Ascending aorta (tissue), 2 donors: ENCODE measurements around the gene CHPF2. TPM values are rescaled to one million over a fixed set of nuclear protein-coding genes. Genes with fewer than 3 reads are reported as not detected.

ENCODE experiments used
- DNase-seq, 2 donors: peaks; one replicate each; pipeline ENCODE4 v3.0.0-alpha.2; 2019; ENCODE audit warnings: low spot score in 2 of 2
- H3K27ac ChIP-seq, 2 donors: fragments of 200-600 bp; sonication (generic); one replicate each; pipeline ENCODE4 v1.5.1; 2016 to 2017; ENCODE audit warnings: mild to moderate bottlenecking in 1 of 2
- H3K27me3 ChIP-seq: fragments of 200-600 bp; sonication (generic); one replicate; pipeline ENCODE4 v1.5.1; 2017
- H3K36me3 ChIP-seq, 2 donors: fragments of 200-600 bp; sonication (generic); one replicate each; pipeline ENCODE4 v1.5.1; 2016
- H3K4me1 ChIP-seq, 2 donors: fragments of 200-600 bp; sonication (generic); one replicate each; pipeline ENCODE4 v1.5.1; 2016 to 2017; ENCODE audit warnings: mild to moderate bottlenecking in 1 of 2
- H3K4me3 ChIP-seq, 2 donors: fragments of 200-600 bp; sonication (generic); one replicate each; pipeline ENCODE4 v1.5.1; 2016 to 2017; ENCODE audit warnings: mild to moderate bottlenecking in 1 of 2
- H3K9me3 ChIP-seq, 2 donors: fragments of 200-600 bp; sonication (generic); one replicate each; pipeline ENCODE4 v1.5.1; 2016
- CTCF ChIP-seq, 3 experiments: fragments of 200-600 bp in 2 of 3; fragments of 450-650 bp in 1 of 3; sonication (generic) in 2 of 3; IDR thresholded peaks; one replicate each; pipeline ENCODE4 v1.5.1; 2016 to 2019; ENCODE audit warnings: antibody characterized with exemption in 3 of 3, mild to moderate bottlenecking in 1 of 3, moderate library complexity in 1 of 3
- intact Hi-C: fragments of 100-400 bp; cut with DNase I; formaldehyde crosslinking; loops from one replicate; pipeline ENCODE4 v1.15.1; 2023
- total RNA-seq: library from RNA; depleted of rRNA; stranded (reverse); fragments of >200 nt; gene quantifications from one replicate; pipeline ENCODE4 v1.1.0, GENCODE V29; 2016

The CHPF2 gene
- total RNA-seq, 1 donor from 2014 or later, result 40.3 TPM

GRCh38 chr7:151194188-151194587 is 38.1 kb upstream of the CHPF2 start:
- no peak overlapping the region for H3K27ac ChIP-seq
- no peaks in the 10 kb centered on the region for H3K27me3 ChIP-seq
- no peaks in the 10 kb centered on the region for H3K36me3 ChIP-seq
- intact Hi-C loops, result no loop called here
- no peaks in the 10 kb centered on the region for H3K9me3 ChIP-seq
- H3K4me1 ChIP-seq, result no peaks in the 10 kb centered on the region
- no peak for DNase-seq
- no peak overlapping the region for H3K4me3 ChIP-seq
- no peak for TF ChIP-seq CTCF (IDR thresholded peaks at IDR 0.05)

- no peak for DNase-seq
- H3K4me1 ChIP-seq, result no peaks in the 10 kb centered on the region
- H3K27ac ChIP-seq, result no peak overlapping the region
- no peaks in the 10 kb centered on the region for H3K9me3 ChIP-seq
- H3K4me3 ChIP-seq, result no peak overlapping the region
- intact Hi-C loops, result no loop called here
- H3K27me3 ChIP-seq, result no peaks in the 10 kb centered on the region
- TF ChIP-seq CTCF (IDR thresholded peaks at IDR 0.05), result no peak
- H3K36me3 ChIP-seq, result no peaks in the 10 kb centered on the region
Measured at GRCh38 chr7:151195616-151196450, 36.5 kb upstream of the CHPF2 start.

- no peak for DNase-seq
- H3K4me3 ChIP-seq, result no peak overlapping the region
- no peak overlapping the region for H3K27ac ChIP-seq
- H3K9me3 ChIP-seq, result no peaks in the 10 kb centered on the region
- no peaks in the 10 kb centered on the region for H3K36me3 ChIP-seq
- no peaks in the 10 kb centered on the region for H3K27me3 ChIP-seq
- H3K4me1 ChIP-seq, result no peaks in the 10 kb centered on the region
- no peak for TF ChIP-seq CTCF (IDR thresholded peaks at IDR 0.05)
- intact Hi-C loops, result no loop called here
Measured at GRCh38 chr7:151197932-151198331, 34.4 kb upstream of the CHPF2 start.

GRCh38 chr7:151198945-151199848 is 33.1 kb upstream of the CHPF2 start:
- Histone ChIP-seq H3K4me1 (no peaks in the 10 kb centered on the region), H3K4me3 (no peak overlapping the region), H3K36me3 (no peaks in the 10 kb centered on the region), H3K27ac (no peak overlapping the region), H3K9me3 (no peaks in the 10 kb centered on the region), H3K27me3 (no peaks in the 10 kb centered on the region)
- TF ChIP-seq CTCF (IDR thresholded peaks at IDR 0.05), result no peak
- no peak for DNase-seq
- intact Hi-C loops, result no loop called here

GRCh38 chr7:151201344-151201743 is 30.9 kb upstream of the CHPF2 start:
- Histone ChIP-seq H3K9me3 (no peaks in the 10 kb centered on the region), H3K4me1 (no peaks in the 10 kb centered on the region), H3K36me3 (no peaks in the 10 kb centered on the region), H3K27ac (no peak overlapping the region), H3K27me3 (no peaks in the 10 kb centered on the region), H3K4me3 (no peak overlapping the region)
- intact Hi-C loops, result no loop called here
- no peak for DNase-seq
- no peak for TF ChIP-seq CTCF (IDR thresholded peaks at IDR 0.05)
